SH-SY5Y (cell line): ENCODE data around the gene INO80.

Experiments used
- GATA2 ChIP-seq: IDR thresholded peaks from 2 replicates; pipeline ENCODE4 v1.6.1; 2011; ENCODE audit warnings: mild to moderate bottlenecking, low read depth, low read length
- GATA3 ChIP-seq: IDR thresholded peaks from 2 replicates; pipeline ENCODE4 v1.6.1; 2011; ENCODE audit warnings: low read depth, mild to moderate bottlenecking, low read length, moderate library complexity

Gene INO80

GRCh38 chr15:40931300-40932142 is 184.6 kb downstream of the INO80 start:
- TF ChIP-seq GATA3: no peak
- no peak for TF ChIP-seq GATA2

- TF ChIP-seq GATA3: no peak
Measured at GRCh38 chr15:40930430-40931299, 185.4 kb downstream of the INO80 start.

- TF ChIP-seq GATA3: no peak
- no peak for TF ChIP-seq GATA2
Measured at GRCh38 chr15:40929660-40930429, 186.2 kb downstream of the INO80 start.
